Lung (tissue), 13 donors: ENCODE measurements around the gene XXYLT1. TPM values are rescaled to one million over a fixed set of nuclear protein-coding genes. Genes with fewer than 3 reads are reported as not detected.

Experiments used
- ATAC-seq: fragments of 200-7000 bp; cut with Tn5 transposase; one replicate; pipeline ENCODE4 v1.9.1; 2020; ENCODE audit warnings: moderate number of reproducible peaks; ENCODE audit not compliant: insufficient read depth, low FRiP score
- DNase-seq, 3 donors: peaks; one replicate each; pipeline ENCODE4 v3.0.0-alpha.2; 2013 to 2017
- H3K27ac ChIP-seq, 2 donors: one replicate each; pipeline ENCODE4 v1.5.1; 2013; ENCODE audit warnings: mild to moderate bottlenecking in 2 of 2, moderate library complexity in 2 of 2, control low read depth in 1 of 2, inconsistent platforms in 1 of 2, low read depth in 1 of 2, low read length in 1 of 2
- H3K27me3 ChIP-seq, 3 donors: one replicate each; pipeline ENCODE4 v1.5.1; 2013; ENCODE audit warnings: low read length in 2 of 3; ENCODE audit not compliant: control insufficient read depth in 3 of 3, insufficient read depth in 3 of 3
- H3K36me3 ChIP-seq, 4 donors: one replicate each; pipeline ENCODE4 v1.5.1; 2013; ENCODE audit warnings: low read length in 4 of 4, mild to moderate bottlenecking in 1 of 4, moderate library complexity in 1 of 4; ENCODE audit not compliant: control insufficient read depth in 4 of 4, insufficient read depth in 4 of 4
- H3K4me1 ChIP-seq, 5 donors: one replicate each; pipeline ENCODE4 v1.5.1; 2013; ENCODE audit warnings: low read length in 5 of 5, mild to moderate bottlenecking in 2 of 5, moderate library complexity in 1 of 5; ENCODE audit not compliant: control insufficient read depth in 5 of 5, insufficient read depth in 5 of 5
- H3K4me3 ChIP-seq: one replicate; pipeline ENCODE4 v1.5.1; 2013; ENCODE audit warnings: mild to moderate bottlenecking, control low read depth, moderate library complexity
- H3K9ac ChIP-seq, 2 donors: one replicate each; pipeline ENCODE4 v1.5.1; 2013; ENCODE audit warnings: low read length in 2 of 2, control low read depth in 1 of 2; ENCODE audit not compliant: insufficient read depth in 1 of 2
- H3K9me3 ChIP-seq, 4 donors: one replicate each; pipeline ENCODE4 v1.5.1; 2013; ENCODE audit warnings: low read length in 3 of 4, mild to moderate bottlenecking in 1 of 4, moderate library complexity in 1 of 4; ENCODE audit not compliant: control insufficient read depth in 4 of 4, insufficient read depth in 3 of 4
- CTCF ChIP-seq: IDR thresholded peaks from 2 replicates; pipeline ENCODE4 v1.5.1; 2012; ENCODE audit warnings: mild to moderate bottlenecking; ENCODE audit errors: control extremely low read depth, extremely low read depth
- WGBS, 2 donors: extraction: QIAGEN DNeasy Blood & Tissue Kit; methylation state at CpG; one replicate each; pipeline ENCODE4 v1.1.7; 2013; 5-methylcytosine and 5-hydroxymethylcytosine counted together
- polyA plus RNA-seq, 2 donors: library from polyadenylated mRNA; stranded (reverse); fragments of 200-250 nt; gene quantifications; one replicate each; pipeline ENCODE4 v1.2.1, GENCODE V29; 2013
- small RNA-seq: library from RNA; depleted of rRNA; stranded (forward); fragments of <200 nt; gene quantifications from one replicate; pipeline ENCODE3, GENCODE V24; 2014; ENCODE audit warnings: low replicate concordance
- total RNA-seq, 2 donors: library from RNA; depleted of rRNA in 1 of 2; stranded (reverse); fragments of >200 nt in 1 of 2; gene quantifications; one replicate each; pipeline ENCODE4 v1.2.1, GENCODE V29; 2014 to 2021
- donor health status: control.
- donor health status: control.
- donor health status: Bipolar disorder and iron deficiency.
- donor health status: healthy.
- donor health status: DM: yes; HTN: yes; CAD: no.

XXYLT1 gene
- total and polyA plus RNA-seq, 4 donors: 4.7 to 15.4 (median 11.4) TPM

GRCh38 chr3:195019335-195019734 lies 251.6 kb downstream of the XXYLT1 start:
- ATAC-seq (no peak), DNase-seq (no peak)
- TF ChIP-seq CTCF: no peak
- no peak overlapping the region for H3K27ac ChIP-seq
- H3K4me3 ChIP-seq: no peak overlapping the region
- no peaks in the 10 kb centered on the region for H3K36me3 ChIP-seq
- 92 to 96% methylated on average over 6 of the region's 6 CpGs for WGBS, 2 donors
- H3K9ac ChIP-seq: no peak overlapping the region
- H3K27me3 ChIP-seq: no peaks in the 10 kb centered on the region
- peaks cover 0 to 1% (median 0%) of the 10 kb centered on the region in 5 donors for H3K4me1 ChIP-seq
- H3K9me3 ChIP-seq: peaks cover 0 to 6% (median 0%) of the 10 kb centered on the region in 4 donors

Small RNA genes lying within 50 kb of the gene (small RNA-seq; reads per million reads assigned to genes)
- gene MIR3137 (not detected), gene RN7SL36P (not detected), gene RNU6-25P (not detected)

Other genes starting within 250 kb of the XXYLT1 start
- 100 to 1,000 TPM in 1 of 2 donors, 10 to 100 TPM in 1; 59.2 to 146 TPM for gene ACAP2, start 171.9 kb upstream of the XXYLT1 start, total RNA-seq
- gene ACAP2, start 171.9 kb upstream of the XXYLT1 start, polyA plus RNA-seq: 10 to 100 TPM; 11.2 to 18.1 TPM